ENCODE data around the gene USP17L17.
"Not testable (repeated sequence)": the region's sequence is repeated elsewhere in the genome, so short reads cannot be mapped to it uniquely, and the experiment has no call there.

Gene USP17L17

GRCh38 chr4:9243579-9243978, at the start of gene USP17L17:
USP17L17 (plus strand) TSS chr4:9243879; CDS start chr4:9243879, 0 bp downstream.
- DNase-seq: not testable (repeated sequence)

GRCh38 chr4:9210357-9210756, 33.3 kb upstream of the USP17L17 start, which contains the start of gene USP17L10:
USP17L10 (plus strand) TSS chr4:9210657; CDS start chr4:9210657, 0 bp downstream.
- DNase-seq: not testable (repeated sequence)

- not testable (repeated sequence) for DNase-seq
Observed at GRCh38 chr4:9214701-9215100, 29.0 kb upstream of the USP17L17 start.

GRCh38 chr4:9215105-9215504, 28.6 kb upstream of the USP17L17 start, which contains the start of gene USP17L11:
USP17L11 (plus strand) TSS chr4:9215405; CDS start chr4:9215405, 0 bp downstream.
- not testable (repeated sequence) for DNase-seq

GRCh38 chr4:9219852-9220251, 23.8 kb upstream of the USP17L17 start, which contains the start of gene USP17L12:
USP17L12 (plus strand) TSS chr4:9220152; CDS start chr4:9220152, 0 bp downstream.
- not testable (repeated sequence) for DNase-seq

GRCh38 chr4:9224596-9224995, 19.1 kb upstream of the USP17L17 start, which contains the start of gene USP17L13:
USP17L13 (plus strand) TSS chr4:9224896; CDS start chr4:9224896, 0 bp downstream.
- DNase-seq: not testable (repeated sequence)

- not testable (repeated sequence) for DNase-seq
Observed at GRCh38 chr4:9230249-9230648, 13.4 kb upstream of the USP17L17 start.

GRCh38 chr4:9234085-9234484, 9.6 kb upstream of the USP17L17 start, which contains the start of gene USP17L15:
USP17L15 (plus strand) TSS chr4:9234385; CDS start chr4:9234385, 0 bp downstream.
- DNase-seq: not testable (repeated sequence)

GRCh38 chr4:9238461-9238860, 5.2 kb upstream of the USP17L17 start:
- DNase-seq: not testable (repeated sequence)

- not testable (repeated sequence) for DNase-seq
Observed at GRCh38 chr4:9247953-9248680, 4.4 kb downstream of the USP17L17 start, which contains the start of gene USP17L18. USP17L18 (plus strand) TSS chr4:9248630; CDS start chr4:9248630, 0 bp downstream.

GRCh38 chr4:9253078-9253477, 9.4 kb downstream of the USP17L17 start, which contains the start of gene USP17L19:
USP17L19 (plus strand) TSS chr4:9253378; CDS start chr4:9253378, 0 bp downstream.
- not testable (repeated sequence) for DNase-seq

GRCh38 chr4:9257824-9258223, 14.1 kb downstream of the USP17L17 start, which contains the start of gene USP17L20:
USP17L20 (plus strand) TSS chr4:9258124; CDS start chr4:9258124, 0 bp downstream.
- not testable (repeated sequence) for DNase-seq

GRCh38 chr4:9262572-9262971, 18.9 kb downstream of the USP17L17 start, which contains the start of gene USP17L21:
USP17L21 (plus strand) TSS chr4:9262872; CDS start chr4:9262872, 0 bp downstream.
- not testable (repeated sequence) for DNase-seq

GRCh38 chr4:9267319-9267718, 23.6 kb downstream of the USP17L17 start, which contains the start of gene USP17L22:
USP17L22 (plus strand) TSS chr4:9267619; CDS start chr4:9267619, 0 bp downstream.
- DNase-seq: not testable (repeated sequence)

- DNase-seq: not testable (repeated sequence)
Observed at GRCh38 chr4:9271719-9272118, 28.0 kb downstream of the USP17L17 start.
